SK-N-SH treated with all-trans-retinoic acid at 6 μM for 48 hours (cell line): ENCODE data around the gene SUGCT.
"Not testable (repeated sequence)": the region's sequence is repeated elsewhere in the genome, so short reads cannot be mapped to it uniquely, and the experiment has no call there.

Experiments used
- ATAC-seq: fragments of 200-7000 bp; cut with Tn5 transposase; 3 replicates; pipeline ENCODE4 v1.9.1; 2020; ENCODE audit warnings: mild to moderate bottlenecking, moderate library complexity
- ARNTL ChIP-seq: fragments of 450-650 bp; formaldehyde crosslinking; IDR thresholded peaks from 2 replicates; pipeline ENCODE4 v1.5.0; 2020; ENCODE audit warnings: low read depth, mild to moderate bottlenecking, moderate library complexity, borderline replicate concordance
- BACH2 ChIP-seq: fragments of 250-450 bp; sonication (Bioruptor Pico); IDR thresholded peaks from 2 replicates; pipeline ENCODE4 v1.9.0; 2021; ENCODE audit warnings: mild to moderate bottlenecking, borderline replicate concordance
- CSDC2 ChIP-seq: fragments of 250-450 bp; sonication (Bioruptor Pico); IDR thresholded peaks from 2 replicates; pipeline ENCODE4 v1.5.0; 2020; ENCODE audit warnings: mild to moderate bottlenecking, moderate library complexity
- GLIS3 ChIP-seq: fragments of 250-450 bp; sonication (Bioruptor Pico); IDR thresholded peaks from 2 replicates; pipeline ENCODE4 v1.5.0; 2020; ENCODE audit warnings: mild to moderate bottlenecking, moderate library complexity
- OSR1 ChIP-seq: fragments of 250-450 bp; sonication (Bioruptor Pico); IDR thresholded peaks from 2 replicates; pipeline ENCODE4 v1.8.0; 2022; ENCODE audit warnings: moderate library complexity, mild to moderate bottlenecking, inconsistent platforms
- PPARA ChIP-seq: fragments of 250-450 bp; sonication (Bioruptor Pico); IDR thresholded peaks from 2 replicates; pipeline ENCODE4 v1.5.0; 2020; ENCODE audit warnings: mild to moderate bottlenecking, borderline replicate concordance
- RARB ChIP-seq: fragments of 250-450 bp; sonication (Bioruptor Pico); IDR thresholded peaks from 2 replicates; pipeline ENCODE4 v1.8.0; 2021; ENCODE audit warnings: mild to moderate bottlenecking, moderate library complexity
- TCF4 ChIP-seq: fragments of 250-450 bp; sonication (Bioruptor Pico); IDR thresholded peaks from 2 replicates; pipeline ENCODE4 v1.8.0; 2021; ENCODE audit warnings: mild to moderate bottlenecking, moderate library complexity, borderline replicate concordance
- TOX ChIP-seq: fragments of 250-450 bp; sonication (Bioruptor Pico); IDR thresholded peaks from 2 replicates; pipeline ENCODE4 v1.8.0; 2021; ENCODE audit warnings: mild to moderate bottlenecking, moderate library complexity, borderline replicate concordance
- ZC3H10 ChIP-seq: fragments of 250-450 bp; sonication (Bioruptor Pico); IDR thresholded peaks from 2 replicates; pipeline ENCODE4 v1.5.1; 2021; ENCODE audit warnings: mild to moderate bottlenecking, moderate library complexity
- ZFP30 ChIP-seq: fragments of 450-650 bp; formaldehyde crosslinking; IDR thresholded peaks from 2 replicates; pipeline ENCODE4 v1.5.0; 2022; ENCODE audit warnings: mild to moderate bottlenecking, moderate library complexity
- ZNF565 ChIP-seq: fragments of 450-650 bp; formaldehyde crosslinking; conservative IDR thresholded peaks from 2 replicates; pipeline ENCODE4 v1.5.0; 2020; ENCODE audit warnings: low read depth, mild to moderate bottlenecking, moderate library complexity
- ZNF70 ChIP-seq: fragments of 450-650 bp; formaldehyde crosslinking; IDR thresholded peaks from 2 replicates; pipeline ENCODE4 v1.5.0; 2020; ENCODE audit warnings: mild to moderate bottlenecking, moderate library complexity
- ZNF8 ChIP-seq: fragments of 450-650 bp; formaldehyde crosslinking; IDR thresholded peaks from 2 replicates; pipeline ENCODE4 v1.5.0; 2020; ENCODE audit warnings: mild to moderate bottlenecking, moderate library complexity
- TF ChIP-seq, protein P1 (sequence below): fragments of 250-450 bp; sonication (Bioruptor Pico); IDR thresholded peaks from 2 replicates; pipeline ENCODE4 v1.5.1; 2021; ENCODE audit warnings: mild to moderate bottlenecking, moderate library complexity
- TF ChIP-seq, protein P2 (sequence below): fragments of 250-450 bp; sonication (Bioruptor Pico); IDR thresholded peaks from 2 replicates; pipeline ENCODE4 v1.5.1; 2020; ENCODE audit warnings: low read depth, mild to moderate bottlenecking, moderate library complexity
- TF ChIP-seq, protein P3 (sequence below): fragments of 250-450 bp; sonication (Bioruptor Pico); IDR thresholded peaks from 2 replicates; pipeline ENCODE4 v1.5.0; 2020; ENCODE audit warnings: mild to moderate bottlenecking, moderate library complexity
- TF ChIP-seq, protein P4 (sequence below): fragments of 250-450 bp; sonication (Bioruptor Pico); IDR thresholded peaks from 2 replicates; pipeline ENCODE4 v1.8.0; 2021; ENCODE audit warnings: low read depth, mild to moderate bottlenecking, moderate library complexity, borderline replicate concordance
- TF ChIP-seq, protein P5 (sequence below): fragments of 250-450 bp; sonication (Bioruptor Pico); IDR thresholded peaks from 2 replicates; pipeline ENCODE4 v1.8.0; 2020; ENCODE audit warnings: mild to moderate bottlenecking, moderate library complexity, borderline replicate concordance

SUGCT gene

DNA sequence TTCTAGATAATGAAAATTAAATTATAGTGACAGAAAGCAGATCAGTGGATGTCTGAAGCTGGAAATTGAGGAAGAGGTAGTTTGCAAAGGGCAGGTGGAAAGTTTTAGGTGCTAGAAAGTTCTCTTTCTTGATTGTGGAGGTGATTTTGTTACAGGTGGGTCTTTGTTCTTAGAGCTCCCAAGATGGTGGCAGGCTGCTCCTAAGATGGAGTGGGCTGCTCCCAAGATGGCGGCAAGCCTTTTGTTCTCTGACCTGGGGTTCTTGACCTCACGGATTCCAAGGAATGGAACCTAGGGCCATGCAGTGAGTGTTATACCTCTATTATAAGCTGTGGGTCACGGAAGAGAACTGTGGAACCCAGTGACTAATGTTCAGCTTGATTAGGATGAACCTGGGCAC is 32.5 kb downstream of the SUGCT start:
- TF ChIP-seq, protein P1, sequence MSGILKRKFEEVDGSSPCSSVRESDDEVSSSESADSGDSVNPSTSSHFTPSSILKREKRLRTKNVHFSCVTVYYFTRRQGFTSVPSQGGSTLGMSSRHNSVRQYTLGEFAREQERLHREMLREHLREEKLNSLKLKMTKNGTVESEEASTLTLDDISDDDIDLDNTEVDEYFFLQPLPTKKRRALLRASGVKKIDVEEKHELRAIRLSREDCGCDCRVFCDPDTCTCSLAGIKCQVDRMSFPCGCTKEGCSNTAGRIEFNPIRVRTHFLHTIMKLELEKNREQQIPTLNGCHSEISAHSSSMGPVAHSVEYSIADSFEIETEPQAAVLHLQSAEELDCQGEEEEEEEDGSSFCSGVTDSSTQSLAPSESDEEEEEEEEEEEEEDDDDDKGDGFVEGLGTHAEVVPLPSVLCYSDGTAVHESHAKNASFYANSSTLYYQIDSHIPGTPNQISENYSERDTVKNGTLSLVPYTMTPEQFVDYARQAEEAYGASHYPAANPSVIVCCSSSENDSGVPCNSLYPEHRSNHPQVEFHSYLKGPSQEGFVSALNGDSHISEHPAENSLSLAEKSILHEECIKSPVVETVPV (CRISPR knock-in tag): no peak
- TF ChIP-seq OSR1 (CRISPR knock-in tag) (no peak), ZNF565 (CRISPR knock-in tag) (no peak), CSDC2 (CRISPR knock-in tag) (no peak), TOX (no peak), PPARA (CRISPR knock-in tag) (no peak), ZNF70 (CRISPR knock-in tag) (no peak), BACH2 (CRISPR knock-in tag) (no peak)
- TF ChIP-seq, protein P2, sequence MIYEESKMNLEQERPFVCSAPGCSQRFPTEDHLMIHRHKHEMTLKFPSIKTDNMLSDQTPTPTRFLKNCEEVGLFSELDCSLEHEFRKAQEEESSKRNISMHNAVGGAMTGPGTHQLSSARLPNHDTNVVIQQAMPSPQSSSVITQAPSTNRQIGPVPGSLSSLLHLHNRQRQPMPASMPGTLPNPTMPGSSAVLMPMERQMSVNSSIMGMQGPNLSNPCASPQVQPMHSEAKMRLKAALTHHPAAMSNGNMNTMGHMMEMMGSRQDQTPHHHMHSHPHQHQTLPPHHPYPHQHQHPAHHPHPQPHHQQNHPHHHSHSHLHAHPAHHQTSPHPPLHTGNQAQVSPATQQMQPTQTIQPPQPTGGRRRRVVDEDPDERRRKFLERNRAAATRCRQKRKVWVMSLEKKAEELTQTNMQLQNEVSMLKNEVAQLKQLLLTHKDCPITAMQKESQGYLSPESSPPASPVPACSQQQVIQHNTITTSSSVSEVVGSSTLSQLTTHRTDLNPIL (CRISPR knock-in tag): no peak
- no peak for ATAC-seq

DNA sequence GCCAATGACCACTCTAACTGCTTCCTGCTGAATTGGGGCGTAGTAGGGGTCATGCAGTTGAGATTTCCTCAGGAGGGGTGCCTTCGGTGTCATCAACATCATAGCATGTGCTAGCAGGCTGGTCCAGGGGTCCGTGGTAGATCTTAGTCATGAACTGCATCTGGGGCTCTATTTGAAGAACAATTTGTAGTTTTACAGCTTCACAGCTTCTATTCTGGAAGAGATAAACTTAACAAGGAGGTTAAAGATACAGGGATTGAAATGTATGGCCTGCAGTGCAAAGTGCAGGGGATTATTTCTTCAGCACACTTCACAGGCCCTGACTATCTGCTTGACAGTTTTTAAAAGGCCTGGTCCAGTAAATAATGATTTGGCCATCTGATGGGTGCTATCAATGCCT is 33.5 kb downstream of the SUGCT start:
- ATAC-seq: not testable (repeated sequence)

DNA sequence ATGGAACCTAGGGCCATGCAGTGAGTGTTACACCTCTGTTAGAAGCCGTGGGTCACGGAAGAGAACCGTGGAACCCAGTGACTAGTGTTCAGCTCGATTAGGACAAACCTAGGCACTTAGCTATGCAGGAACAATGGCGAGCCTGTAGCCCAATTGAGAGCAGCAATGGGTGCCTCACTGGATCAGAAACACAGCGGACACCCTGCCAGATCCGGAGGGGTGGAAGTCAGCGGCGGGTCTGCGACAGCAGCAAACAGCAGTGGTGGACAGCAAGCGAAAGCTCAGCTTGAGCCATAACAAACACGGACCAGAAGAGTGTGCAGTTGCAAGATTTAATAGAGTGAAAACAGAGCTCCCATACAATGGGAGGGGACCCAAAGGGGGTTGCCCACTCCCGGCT is 38.3 kb downstream of the SUGCT start:
- not testable (repeated sequence) for ATAC-seq

DNA sequence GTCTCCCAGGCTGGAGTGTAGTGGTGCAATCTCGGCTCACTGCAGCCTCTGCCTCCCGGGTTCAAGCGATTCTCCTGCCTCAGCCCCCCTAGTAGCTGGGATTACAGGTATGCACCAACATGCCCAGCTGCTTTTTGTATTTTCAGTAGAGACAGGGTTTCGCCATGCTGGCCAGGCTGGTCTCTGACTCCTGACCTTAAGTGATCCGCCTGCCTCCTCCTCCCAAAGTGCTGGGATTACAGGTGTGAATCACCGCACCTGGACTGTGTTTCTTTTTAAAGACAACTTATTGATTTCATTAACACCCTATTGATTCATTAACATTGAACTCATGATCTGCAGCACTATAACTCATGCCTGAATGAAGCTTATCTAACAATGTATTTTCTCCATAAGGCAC is 40.5 kb downstream of the SUGCT start:
- ATAC-seq: not testable (repeated sequence)

DNA sequence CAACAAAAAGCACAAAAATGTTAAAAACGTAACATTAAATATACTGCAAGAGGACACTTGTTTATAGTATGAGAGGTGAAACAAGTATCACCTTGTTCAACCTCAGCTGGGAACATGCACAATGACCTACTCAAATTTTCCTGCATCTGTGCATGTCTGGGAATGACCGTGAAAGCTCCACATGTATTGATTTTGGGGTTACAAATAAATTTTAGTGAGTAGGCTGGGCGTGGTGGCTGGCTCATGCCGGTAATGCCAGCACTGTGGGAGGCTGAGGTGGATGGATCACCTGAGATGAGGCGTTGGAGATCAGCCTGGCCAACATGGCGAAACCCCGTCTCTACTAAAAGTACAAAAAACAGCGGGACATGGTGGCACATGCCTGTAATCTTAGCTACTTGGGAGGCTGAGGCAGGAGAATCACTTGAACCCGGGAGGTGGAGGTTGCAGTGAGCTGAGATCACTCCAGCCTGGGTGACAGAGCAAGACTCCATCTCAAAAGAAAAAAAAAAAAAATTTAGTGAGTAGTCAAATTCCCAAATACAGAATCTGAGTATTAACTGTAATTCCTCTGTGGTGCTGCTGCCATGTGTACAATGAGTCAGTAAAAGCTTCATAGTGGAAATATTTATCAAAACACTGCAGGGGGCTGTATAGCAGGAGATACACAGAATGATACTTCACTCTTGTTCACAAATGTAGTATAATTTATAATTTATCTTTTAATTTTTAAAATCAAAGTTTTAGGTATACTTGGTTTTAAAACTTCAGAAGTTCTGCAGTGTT is 41.1 kb downstream of the SUGCT start:
- peak; percentile 87 for ATAC-seq
- TF ChIP-seq ARNTL (CRISPR knock-in tag) (no peak), CSDC2 (CRISPR knock-in tag) (no peak), PPARA (CRISPR knock-in tag) (no peak)
- TF ChIP-seq, protein P3, sequence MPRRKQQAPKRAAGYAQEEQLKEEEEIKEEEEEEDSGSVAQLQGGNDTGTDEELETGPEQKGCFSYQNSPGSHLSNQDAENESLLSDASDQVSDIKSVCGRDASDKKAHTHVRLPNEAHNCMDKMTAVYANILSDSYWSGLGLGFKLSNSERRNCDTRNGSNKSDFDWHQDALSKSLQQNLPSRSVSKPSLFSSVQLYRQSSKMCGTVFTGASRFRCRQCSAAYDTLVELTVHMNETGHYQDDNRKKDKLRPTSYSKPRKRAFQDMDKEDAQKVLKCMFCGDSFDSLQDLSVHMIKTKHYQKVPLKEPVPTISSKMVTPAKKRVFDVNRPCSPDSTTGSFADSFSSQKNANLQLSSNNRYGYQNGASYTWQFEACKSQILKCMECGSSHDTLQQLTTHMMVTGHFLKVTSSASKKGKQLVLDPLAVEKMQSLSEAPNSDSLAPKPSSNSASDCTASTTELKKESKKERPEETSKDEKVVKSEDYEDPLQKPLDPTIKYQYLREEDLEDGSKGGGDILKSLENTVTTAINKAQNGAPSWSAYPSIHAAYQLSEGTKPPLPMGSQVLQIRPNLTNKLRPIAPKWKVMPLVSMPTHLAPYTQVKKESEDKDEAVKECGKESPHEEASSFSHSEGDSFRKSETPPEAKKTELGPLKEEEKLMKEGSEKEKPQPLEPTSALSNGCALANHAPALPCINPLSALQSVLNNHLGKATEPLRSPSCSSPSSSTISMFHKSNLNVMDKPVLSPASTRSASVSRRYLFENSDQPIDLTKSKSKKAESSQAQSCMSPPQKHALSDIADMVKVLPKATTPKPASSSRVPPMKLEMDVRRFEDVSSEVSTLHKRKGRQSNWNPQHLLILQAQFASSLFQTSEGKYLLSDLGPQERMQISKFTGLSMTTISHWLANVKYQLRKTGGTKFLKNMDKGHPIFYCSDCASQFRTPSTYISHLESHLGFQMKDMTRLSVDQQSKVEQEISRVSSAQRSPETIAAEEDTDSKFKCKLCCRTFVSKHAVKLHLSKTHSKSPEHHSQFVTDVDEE (CRISPR knock-in tag): no peak
- TF ChIP-seq, all 23 proteins: peak for 0

DNA sequence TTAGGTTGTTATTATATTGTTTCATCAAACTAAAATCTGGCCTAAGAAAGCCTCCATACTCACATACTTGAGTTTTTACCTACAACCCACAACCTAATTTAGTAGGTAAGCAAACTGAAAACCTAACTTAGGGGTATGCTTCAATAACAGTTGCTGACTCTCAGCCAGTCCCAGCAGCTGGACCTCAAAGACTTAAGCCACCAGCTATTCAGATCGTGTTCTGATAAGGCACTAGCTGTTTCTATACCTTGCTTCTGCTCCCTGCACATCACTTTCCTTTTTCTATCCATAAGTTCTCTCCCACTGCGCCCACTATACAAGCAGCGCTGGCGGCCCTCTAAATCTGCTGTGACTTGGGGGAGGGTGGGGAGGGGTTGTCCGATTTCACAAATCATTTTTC is 42.3 kb downstream of the SUGCT start:
- TF ChIP-seq ZC3H10 (CRISPR knock-in tag) (no peak), BACH2 (CRISPR knock-in tag) (no peak), ZNF565 (CRISPR knock-in tag) (no peak), RARB (CRISPR knock-in tag) (no peak)
- ATAC-seq: no peak

DNA sequence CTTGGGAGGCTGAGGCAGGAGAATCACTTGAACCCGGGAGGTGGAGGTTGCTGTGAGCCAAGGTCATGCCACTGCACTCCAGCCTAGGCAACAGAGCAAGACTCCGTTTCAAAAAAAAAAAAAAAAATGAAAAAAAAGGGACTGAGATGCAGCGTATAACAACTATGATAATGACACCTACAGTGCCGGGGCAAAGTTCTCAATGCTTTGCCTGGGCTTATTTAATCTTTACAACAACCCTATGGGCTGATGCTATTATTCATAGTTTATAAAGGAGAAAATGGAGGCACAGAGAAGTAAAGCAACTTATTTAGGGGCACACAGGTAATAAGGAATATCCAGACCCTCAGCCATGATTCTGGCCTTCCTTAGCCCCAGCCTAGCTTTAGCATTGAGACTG is 47.6 kb downstream of the SUGCT start:
- no peak for ATAC-seq

More for the DNA sequence above, 47.6 kb downstream of the SUGCT start:
- no peak for TF ChIP-seq OSR1 (CRISPR knock-in tag)
- TF ChIP-seq ZNF565 (CRISPR knock-in tag): no peak
- TF ChIP-seq CSDC2 (CRISPR knock-in tag): no peak
- no peak for TF ChIP-seq GLIS3
- TF ChIP-seq, protein P4, sequence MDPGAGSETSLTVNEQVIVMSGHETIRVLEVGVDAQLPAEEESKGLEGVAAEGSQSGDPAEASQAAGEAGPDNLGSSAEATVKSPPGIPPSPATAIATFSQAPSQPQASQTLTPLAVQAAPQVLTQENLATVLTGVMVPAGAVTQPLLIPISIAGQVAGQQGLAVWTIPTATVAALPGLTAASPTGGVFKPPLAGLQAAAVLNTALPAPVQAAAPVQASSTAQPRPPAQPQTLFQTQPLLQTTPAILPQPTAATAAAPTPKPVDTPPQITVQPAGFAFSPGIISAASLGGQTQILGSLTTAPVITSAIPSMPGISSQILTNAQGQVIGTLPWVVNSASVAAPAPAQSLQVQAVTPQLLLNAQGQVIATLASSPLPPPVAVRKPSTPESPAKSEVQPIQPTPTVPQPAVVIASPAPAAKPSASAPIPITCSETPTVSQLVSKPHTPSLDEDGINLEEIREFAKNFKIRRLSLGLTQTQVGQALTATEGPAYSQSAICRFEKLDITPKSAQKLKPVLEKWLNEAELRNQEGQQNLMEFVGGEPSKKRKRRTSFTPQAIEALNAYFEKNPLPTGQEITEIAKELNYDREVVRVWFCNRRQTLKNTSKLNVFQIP (CRISPR knock-in tag): no peak
- no peak for TF ChIP-seq BACH2 (CRISPR knock-in tag)
- no peak for TF ChIP-seq ZFP30 (CRISPR knock-in tag)
- TF ChIP-seq, protein P1 (CRISPR knock-in tag): no peak
- TF ChIP-seq ZNF70 (CRISPR knock-in tag): no peak
- TF ChIP-seq, protein P5, sequence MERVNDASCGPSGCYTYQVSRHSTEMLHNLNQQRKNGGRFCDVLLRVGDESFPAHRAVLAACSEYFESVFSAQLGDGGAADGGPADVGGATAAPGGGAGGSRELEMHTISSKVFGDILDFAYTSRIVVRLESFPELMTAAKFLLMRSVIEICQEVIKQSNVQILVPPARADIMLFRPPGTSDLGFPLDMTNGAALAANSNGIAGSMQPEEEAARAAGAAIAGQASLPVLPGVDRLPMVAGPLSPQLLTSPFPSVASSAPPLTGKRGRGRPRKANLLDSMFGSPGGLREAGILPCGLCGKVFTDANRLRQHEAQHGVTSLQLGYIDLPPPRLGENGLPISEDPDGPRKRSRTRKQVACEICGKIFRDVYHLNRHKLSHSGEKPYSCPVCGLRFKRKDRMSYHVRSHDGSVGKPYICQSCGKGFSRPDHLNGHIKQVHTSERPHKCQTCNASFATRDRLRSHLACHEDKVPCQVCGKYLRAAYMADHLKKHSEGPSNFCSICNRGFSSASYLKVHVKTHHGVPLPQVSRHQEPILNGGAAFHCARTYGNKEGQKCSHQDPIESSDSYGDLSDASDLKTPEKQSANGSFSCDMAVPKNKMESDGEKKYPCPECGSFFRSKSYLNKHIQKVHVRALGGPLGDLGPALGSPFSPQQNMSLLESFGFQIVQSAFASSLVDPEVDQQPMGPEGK (CRISPR knock-in tag): no peak
- TF ChIP-seq TCF4: no peak
- no peak for TF ChIP-seq ARNTL (CRISPR knock-in tag)
- no peak for TF ChIP-seq ZNF8
